ENCODE measurements around the gene NEDD4L.

Gene NEDD4L

DNA sequence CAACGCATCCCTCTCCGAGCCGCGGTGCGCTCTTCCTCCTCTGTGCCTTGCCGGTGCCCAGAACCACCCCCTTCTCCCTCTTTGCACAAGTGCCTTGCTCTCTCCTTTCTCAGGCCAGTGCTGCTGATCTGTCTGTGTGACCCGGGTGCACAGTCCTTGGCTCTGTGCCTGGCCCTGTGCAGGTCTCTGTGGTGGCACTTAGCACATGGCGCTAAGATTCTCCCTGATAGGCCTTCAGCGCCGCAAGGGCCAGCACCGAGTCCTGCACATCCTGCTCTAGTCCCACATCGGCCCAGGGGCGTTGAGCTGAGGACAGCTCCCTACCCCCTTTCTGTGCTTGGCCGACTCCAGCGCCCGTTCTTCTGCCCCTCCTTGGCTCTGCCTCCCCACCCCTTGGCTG, 136.1 kb downstream of the NEDD4L start:
- DNase-seq (ENCODE audit: low read depth, low spot score) = no peak

DNA sequence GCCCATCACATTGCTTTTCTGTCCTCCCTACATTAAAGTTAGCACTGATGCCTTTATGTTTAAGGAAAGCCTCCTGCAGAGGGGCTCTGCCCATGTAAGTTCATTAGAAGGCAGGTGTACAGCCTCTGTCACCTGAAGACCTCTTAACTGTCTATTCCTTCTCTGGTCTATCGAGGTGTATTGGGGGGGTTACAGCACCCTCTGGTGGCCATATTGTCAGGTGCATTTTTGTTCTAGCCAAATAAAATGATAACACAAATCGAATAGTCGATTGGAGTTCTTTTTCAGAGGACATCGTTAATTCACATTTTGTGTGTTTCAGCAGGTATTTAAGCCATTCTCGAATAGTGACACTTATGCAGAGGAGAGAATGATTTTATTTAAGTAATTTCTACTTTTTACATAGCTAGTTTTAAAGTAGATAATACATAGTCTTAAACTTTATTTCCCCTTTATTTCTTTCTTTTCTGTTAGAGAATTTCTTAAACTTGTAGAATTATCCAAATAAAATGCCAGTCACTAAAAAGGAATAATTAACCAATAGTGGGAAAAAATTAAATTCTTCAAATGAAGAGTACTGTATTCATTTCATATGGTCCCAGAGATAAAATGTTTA, 136.8 kb downstream of the NEDD4L start:
- peak; percentile 35 for DNase-seq (ENCODE audit: low read depth, low spot score)

DNA sequence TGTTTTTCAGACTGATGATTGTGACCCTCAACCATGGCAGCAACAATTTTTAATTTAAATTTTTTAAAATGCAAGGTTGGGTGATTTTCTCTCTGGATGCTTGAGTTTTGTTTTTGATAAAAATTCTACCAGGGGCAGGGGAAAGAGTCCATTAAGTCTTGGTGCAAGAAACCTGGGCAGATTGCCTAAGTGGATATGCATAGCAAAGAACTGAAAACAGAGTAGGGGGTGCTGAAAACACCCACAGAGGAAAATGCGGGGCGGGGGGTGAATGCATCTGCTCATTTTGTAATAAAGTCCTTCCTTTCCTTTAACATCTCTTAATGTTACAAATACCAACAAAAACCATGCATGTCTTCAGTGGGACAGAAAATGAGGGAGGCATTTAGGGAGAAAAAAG, 138.0 kb downstream of the NEDD4L start:
- DNase-seq (ENCODE audit: low read depth, low spot score) = no peak

DNA sequence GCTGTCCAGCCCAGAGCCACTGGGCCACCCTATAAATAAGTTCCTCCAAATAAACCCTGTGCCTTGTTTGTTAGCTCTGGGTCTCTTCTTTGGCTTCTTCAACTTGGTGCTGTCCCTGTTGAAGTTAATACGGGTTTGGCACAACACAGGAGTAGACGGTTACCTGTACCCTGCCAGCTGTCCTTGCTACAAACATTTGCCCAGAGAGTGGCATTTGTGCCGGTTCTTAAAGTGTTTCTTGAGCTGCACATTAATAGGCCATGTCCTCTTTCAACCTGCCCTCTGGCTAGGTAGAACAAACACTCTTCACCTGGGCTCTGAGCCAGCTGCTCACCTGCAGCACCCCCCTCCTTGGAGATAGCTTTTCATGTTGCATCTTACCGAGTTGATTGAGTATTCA, 139.2 kb downstream of the NEDD4L start:
- no peak for DNase-seq (ENCODE audit: low read depth, low spot score)

DNA sequence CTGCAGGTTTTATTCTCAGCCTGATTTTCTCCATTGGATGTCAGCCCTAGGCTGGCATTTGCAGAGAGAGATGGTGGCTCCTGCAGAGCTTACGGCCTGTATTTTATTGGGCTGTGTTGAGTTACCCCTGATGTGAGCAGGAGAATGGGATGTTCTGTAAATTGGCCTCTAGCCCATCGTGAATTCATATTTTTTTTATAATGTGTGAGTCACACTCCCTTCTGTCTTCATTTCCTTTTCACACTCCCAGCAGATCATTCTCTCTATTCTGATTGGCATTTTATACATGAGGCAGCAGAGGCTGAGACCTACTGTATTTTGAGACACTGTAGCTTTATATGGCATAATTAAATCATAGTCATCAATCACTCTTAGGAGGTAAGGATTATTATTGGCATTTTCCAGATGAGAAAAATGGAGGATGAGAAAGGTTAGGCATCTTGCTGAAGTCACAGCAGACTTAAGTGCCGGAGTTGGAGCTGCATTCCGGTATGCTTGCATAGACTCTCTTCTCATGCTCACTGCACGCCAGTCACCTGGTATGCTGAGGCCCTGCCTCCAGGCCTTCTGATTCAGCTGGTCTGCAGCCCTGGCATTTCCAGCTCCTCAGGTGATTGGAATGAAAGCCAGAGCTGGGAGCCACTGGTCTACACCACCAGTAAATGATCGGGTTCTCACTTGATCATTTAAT, 142.4 kb downstream of the NEDD4L start:
- DNase-seq (ENCODE audit: low read depth, low spot score) = no peak

GRCh38 chr18:58187674-58188073, 143.6 kb downstream of the NEDD4L start:
- no peak for DNase-seq (ENCODE audit: low read depth, low spot score)

- DNase-seq (ENCODE audit: low read depth, low spot score) = no peak
These were observed 145.0 kb downstream of the NEDD4L start for GRCh38 chr18:58188996-58189395.

DNA sequence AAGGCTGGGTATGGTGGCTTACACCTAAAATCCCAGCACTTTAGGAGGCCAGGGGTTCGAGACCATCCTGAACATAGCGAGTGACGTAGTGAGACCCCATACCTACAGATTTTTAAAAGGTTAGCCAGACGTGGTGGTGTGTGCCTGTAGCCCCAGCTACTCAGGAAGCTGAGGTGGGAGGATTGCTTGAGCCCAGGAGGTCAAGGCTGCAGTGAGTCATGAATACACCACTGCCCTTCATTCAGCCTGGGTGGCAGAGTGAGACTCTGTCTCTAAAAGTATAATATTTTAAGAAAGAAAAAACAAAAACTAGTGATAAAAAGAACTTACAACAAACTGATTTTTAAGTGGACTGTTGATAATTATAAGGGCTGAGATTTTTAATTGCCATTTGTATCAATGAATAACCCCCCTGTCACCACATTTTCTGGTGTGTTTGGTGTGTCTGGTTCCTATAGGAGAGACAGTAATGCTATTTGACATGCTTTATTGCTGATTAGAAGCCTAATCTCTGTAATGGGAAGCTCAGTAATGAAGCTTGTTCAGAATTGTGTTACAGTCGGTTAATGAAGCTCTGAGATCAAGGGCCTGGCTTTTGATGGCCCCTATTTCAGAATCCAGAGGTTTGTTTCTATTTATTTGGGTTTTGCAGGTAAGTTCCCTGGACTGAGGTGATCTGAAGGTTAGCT, 147.0 kb downstream of the NEDD4L start:
- no peak for DNase-seq (ENCODE audit: low read depth, low spot score)

- DNase-seq (ENCODE audit: low read depth, low spot score) = no peak
These were observed 147.6 kb downstream of the NEDD4L start for GRCh38 chr18:58191626-58192025.

GRCh38 chr18:58192519-58192918, 148.5 kb downstream of the NEDD4L start:
- DNase-seq (ENCODE audit: low read depth, low spot score) = no peak

DNA sequence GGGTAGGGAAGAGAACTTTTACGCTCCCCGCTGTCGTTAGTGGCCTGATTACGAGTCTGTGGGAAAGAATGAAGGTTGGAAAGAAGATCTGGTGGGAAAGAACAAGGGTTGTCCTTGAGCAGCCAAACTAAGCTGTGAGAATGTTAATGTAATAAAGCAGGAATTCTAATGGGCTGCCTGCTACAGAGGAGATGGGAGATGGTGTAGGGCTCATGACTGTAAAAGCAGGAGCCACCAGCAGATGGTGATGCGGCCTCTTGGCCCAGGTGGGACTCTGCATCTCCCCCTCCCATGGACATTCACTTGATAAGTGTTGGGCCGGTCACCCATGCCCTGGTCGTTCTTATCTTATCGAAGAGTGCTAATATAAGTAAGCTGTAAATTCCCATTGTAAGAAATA, 150.0 kb downstream of the NEDD4L start:
- DNase-seq (ENCODE audit: low read depth, low spot score) = no peak

- DNase-seq (ENCODE audit: low read depth, low spot score) = no peak
These were observed 151.3 kb downstream of the NEDD4L start for GRCh38 chr18:58195278-58195765.

DNA sequence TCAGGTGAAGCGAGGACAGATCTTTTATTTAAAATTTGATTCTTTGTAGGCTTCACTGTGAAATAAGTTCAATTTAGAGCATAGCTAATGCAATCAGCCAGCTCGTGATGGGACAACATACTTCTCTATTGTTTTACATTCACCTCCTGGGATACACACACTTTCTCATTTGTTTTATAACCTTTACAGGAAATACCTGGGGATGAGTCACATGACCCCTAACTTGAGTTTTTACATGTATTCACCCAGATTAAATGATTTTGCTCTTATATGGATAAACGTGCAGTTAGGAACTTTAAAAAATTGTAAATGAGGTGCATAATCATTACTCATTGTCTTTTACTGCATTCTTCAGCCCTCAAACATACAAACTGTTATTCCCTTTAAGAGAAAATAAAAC, 152.1 kb downstream of the NEDD4L start:
- no peak for DNase-seq (ENCODE audit: low read depth, low spot score)

GRCh38 chr18:58196881-58197872, 153.2 kb downstream of the NEDD4L start:
- DNase-seq (ENCODE audit: low read depth, low spot score) = no peak

- DNase-seq (ENCODE audit: low read depth, low spot score) = no peak
These were observed 157.2 kb downstream of the NEDD4L start for GRCh38 chr18:58201268-58201667.

GRCh38 chr18:58201733-58202730, 158.0 kb downstream of the NEDD4L start:
- DNase-seq (ENCODE audit: low read depth, low spot score) = no peak

GRCh38 chr18:58204776-58205442, 160.9 kb downstream of the NEDD4L start:
- no peak for DNase-seq (ENCODE audit: low read depth, low spot score)

GRCh38 chr18:58205443-58206160, 161.6 kb downstream of the NEDD4L start:
- no peak for DNase-seq (ENCODE audit: low read depth, low spot score)

DNA sequence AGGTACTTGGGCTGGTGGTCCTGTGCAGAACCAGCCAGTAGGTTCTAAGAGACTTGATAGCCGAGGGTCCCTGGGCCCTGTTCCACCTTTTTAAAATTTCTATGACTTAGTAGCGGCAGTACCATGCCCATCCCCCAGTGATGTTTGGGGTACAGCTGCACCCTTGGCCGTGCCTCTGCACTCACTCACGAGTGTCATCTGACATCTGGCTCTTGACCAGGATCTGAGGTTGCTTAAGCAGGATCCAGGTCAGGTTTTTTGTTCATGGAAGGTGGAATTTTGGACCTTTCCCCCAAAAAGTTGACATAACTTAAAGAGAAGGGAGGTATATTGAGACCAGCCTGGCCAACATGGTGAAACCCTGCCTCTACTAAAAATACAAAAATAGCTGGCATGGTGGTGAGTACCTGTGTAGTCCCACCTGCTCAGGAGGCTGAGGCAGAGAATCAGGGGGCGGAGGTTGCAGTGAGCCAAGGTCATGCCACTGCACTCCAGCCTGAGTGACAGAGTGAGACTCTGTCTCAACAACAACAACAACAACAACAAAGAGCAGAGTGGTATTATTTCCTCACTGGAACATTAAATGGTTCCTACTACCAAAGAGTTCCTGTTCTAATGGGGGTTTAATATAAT, 163.6 kb downstream of the NEDD4L start:
- DNase-seq (ENCODE audit: low read depth, low spot score) = no peak

All from activated CD4-positive, CD25-positive, alpha-beta regulatory T cell treated with anti-CD3 and anti-CD28 coated beads, Interleukin-2, amount 50 U/mL, for 16 hours (primary cell).